Astrocyte of the spinal cord (primary cell): ENCODE measurements around the gene MED4.

Source experiments
- DNase-seq: peaks from one replicate; pipeline ENCODE4 v3.0.0; 2011; ENCODE audit warnings: low read depth, low spot score
- H3K4me3 ChIP-seq: 2 replicates; pipeline ENCODE4 v1.5.1; 2011; ENCODE audit warnings: low read depth, mild to moderate bottlenecking, low read length, moderate library complexity
- in situ Hi-C: cut with HindIII; loops from 2 replicates; pipeline ENCODE4 v1.10.0; 2017; ENCODE audit warnings: low sequenced_read_pairs
- TF ChIP-seq, protein P1 (sequence below): IDR thresholded peaks from 2 replicates; pipeline ENCODE4 v1.5.1; 2012; ENCODE audit warnings: low read depth, mild to moderate bottlenecking, low read length, inconsistent platforms

Gene MED4

DNA sequence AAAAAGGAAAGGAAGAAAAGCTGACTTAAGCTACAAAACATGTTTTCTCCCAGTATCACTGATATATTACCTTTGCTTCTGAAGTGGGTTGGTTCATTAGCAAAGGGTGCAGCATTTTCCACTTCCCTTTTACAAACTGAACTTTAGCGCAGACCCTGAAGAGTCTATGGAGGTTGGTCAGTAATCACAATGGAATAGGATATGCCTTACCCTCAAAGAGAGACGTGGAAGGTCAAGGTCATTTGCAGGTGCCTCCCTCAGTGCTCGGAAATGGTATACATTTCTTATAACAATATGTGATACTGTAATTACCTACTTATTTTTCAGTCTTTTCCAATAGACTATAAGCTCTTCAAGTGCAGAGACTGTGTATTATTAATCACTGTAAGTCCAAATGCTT is 21.9 kb upstream of the MED4 start:
- TF ChIP-seq, protein P1, sequence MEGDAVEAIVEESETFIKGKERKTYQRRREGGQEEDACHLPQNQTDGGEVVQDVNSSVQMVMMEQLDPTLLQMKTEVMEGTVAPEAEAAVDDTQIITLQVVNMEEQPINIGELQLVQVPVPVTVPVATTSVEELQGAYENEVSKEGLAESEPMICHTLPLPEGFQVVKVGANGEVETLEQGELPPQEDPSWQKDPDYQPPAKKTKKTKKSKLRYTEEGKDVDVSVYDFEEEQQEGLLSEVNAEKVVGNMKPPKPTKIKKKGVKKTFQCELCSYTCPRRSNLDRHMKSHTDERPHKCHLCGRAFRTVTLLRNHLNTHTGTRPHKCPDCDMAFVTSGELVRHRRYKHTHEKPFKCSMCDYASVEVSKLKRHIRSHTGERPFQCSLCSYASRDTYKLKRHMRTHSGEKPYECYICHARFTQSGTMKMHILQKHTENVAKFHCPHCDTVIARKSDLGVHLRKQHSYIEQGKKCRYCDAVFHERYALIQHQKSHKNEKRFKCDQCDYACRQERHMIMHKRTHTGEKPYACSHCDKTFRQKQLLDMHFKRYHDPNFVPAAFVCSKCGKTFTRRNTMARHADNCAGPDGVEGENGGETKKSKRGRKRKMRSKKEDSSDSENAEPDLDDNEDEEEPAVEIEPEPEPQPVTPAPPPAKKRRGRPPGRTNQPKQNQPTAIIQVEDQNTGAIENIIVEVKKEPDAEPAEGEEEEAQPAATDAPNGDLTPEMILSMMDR, result no peak
- H3K4me3 ChIP-seq, result no peak overlapping the region
- DNase-seq, result no peak
- in situ Hi-C loops, result no loop called here

DNA sequence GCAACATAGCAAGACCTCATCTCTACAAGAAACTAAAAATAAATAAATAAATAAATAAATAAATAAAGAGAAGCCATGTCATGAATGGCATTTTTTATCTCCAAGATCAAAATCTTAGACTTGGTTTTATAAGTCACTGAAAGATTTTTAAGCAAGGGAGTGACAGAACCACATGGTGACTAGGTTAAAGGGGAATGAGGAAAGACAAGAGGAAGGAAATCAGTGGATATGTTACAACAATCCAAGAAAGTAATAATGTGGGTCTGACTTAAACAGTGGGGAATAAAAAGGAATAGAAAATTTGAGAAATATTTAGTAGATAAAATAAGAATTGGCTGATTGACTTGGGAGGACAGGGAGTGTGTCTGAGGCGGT is 18.8 kb upstream of the MED4 start:
- TF ChIP-seq, protein P1, result no peak
- DNase-seq, result no peak
- no peak overlapping the region for H3K4me3 ChIP-seq
- in situ Hi-C loops, result no loop called here

DNA sequence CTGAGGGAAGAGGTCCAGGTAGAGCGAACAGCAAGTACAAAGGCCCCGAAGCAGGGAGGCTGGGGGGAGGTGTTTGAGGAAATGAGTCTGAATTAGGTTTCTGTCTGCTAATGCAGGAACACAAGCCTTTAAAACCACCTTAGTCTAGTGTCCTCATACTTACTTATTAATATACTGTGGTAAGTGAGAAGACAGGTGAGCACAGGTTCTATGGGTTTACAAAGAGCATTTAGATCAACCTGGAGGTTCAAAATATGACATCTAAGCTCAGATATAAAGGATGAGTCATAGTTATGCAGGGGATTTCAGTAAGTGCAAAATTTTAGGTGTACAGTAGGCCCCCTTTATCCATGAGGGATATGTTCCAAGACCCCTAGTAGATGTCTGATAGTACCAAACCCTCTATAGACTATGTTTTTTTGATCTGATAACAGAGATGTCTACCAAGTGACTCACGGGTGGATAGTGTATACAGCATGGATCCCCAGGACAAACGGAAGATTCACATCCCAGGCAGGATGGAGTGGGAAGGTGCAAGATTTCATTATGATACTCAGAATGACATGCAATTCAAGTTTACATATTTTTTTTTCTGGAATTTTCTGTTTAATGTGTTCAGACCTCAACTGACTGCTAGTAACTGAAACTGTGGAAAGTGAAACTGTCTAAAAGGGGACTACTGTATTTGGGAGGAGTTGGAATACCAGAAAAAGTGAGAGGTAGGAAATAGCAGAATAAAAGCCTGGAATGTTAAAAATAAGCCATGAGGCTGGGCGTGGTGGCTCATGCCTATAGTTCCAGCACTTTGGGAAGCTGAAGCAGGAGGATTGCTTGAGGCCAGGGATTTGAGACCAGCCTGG is 18.2 kb upstream of the MED4 start:
- no peak for DNase-seq
- TF ChIP-seq, protein P1, result no peak
- in situ Hi-C loops, result no loop called here
- H3K4me3 ChIP-seq, result no peak overlapping the region

DNA sequence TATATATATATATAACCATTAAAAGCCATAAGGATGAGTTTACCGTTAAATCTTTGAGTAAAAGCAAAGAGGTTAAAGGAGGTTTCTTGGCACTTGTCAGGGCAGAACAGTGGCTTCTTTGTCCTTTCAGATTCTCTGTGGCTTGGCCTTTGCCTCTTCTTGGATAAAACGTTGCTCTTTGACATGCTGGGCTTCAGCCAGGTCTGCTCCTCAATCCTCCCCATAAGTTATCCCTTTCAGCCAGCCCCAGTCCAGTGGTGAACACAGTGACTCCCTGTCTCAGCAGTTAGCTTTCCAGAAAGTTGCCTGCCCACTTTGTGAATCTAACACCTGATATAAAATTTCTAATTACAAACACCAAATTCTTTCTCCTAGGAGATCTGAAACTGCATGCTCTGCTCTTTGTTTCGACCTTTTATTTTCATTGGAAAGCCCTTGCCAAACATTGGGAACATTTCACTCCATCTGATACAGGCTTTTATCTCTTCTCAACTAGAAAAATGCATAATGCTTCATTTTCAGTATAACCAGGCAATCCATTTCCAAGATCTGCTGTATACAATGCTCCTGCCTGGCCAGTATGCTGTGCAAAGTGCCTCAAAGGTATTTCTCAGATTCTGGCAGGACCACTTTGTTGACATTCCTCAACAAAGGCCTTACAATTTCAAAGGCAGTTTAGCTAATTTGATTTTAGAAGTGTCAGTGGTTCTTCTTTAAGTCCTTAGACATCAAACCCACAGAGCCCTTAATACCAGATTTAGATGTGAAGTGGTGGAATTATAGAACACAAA is 16.2 kb upstream of the MED4 start:
- no peak overlapping the region for H3K4me3 ChIP-seq
- in situ Hi-C loops, result no loop called here
- DNase-seq, result peak; percentile 35
- TF ChIP-seq, protein P1, result no peak

DNA sequence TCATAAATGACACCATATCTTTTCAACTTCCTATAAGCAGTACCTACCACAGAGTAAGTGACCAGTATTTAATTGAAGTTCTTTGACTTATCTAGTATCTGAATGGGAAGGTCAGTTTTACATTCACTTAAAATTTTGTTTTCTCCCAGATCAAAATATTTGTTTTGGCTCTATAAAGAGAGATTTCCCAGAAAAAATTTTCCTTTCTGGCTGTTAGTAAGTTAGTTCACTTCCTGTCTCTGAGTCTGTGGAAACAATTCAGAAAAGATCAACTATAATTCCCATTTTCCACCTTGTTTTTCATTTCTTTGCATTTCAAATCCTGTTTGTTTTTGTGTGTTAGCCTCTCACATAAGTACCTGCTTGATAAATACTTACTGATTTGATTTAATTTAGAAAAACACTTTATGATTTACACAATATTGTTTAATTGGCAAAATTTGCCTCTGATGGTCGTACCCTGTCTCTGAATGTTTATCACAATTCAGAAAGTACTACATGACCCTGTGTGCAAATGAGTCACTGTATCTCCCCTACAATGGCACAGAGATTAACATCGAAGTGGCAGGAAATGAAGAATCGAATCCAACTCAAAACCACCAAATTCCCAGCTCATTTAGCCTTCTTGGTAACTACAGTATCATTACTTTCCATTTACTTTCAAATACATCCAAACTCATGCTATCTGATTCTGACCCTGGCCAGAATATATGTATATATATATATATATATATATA is 15.4 kb upstream of the MED4 start:
- peak; percentile 32 for DNase-seq
- in situ Hi-C loops, result no loop called here
- TF ChIP-seq, protein P1, result no peak
- no peak overlapping the region for H3K4me3 ChIP-seq

DNA sequence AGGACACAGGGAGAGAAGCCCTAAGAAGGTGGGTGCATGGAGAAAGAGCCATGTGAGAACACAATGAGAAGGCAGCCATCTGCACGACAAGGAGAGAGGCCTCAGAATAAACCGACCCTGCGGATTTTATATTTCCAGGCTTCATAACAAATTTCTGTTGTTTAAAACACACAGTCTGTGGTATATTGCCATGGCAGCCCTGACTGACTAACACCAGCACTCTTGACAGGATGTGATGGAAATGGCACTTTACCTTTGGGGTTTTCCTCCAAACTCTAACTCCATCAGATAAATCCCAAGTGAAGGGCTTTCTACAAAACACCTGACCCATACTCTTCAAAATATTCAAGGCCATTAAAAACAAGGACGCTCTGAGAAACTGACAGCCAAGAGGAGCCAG is 13.2 kb upstream of the MED4 start:
- in situ Hi-C loops, result no loop called here
- H3K4me3 ChIP-seq, result no peak overlapping the region
- DNase-seq, result no peak
- TF ChIP-seq, protein P1, result no peak
